A549 (cell line): ENCODE results near the gene PDGFA.

Experiments
- CTCF ChIP-seq: fragments of >200 bp; sonication (Bioruptor Twin); formaldehyde crosslinking; IDR thresholded peaks from 3 replicates; pipeline ENCODE4 v1.5.1; 2016
- EP300 ChIP-seq, 2 experiments: fragments of >200 bp; sonication (Bioruptor Twin); formaldehyde crosslinking; IDR thresholded peaks; 2 replicates in 1 of 2; 3 replicates in 1 of 2; pipeline ENCODE4 v1.6.1; 2016 to 2017
- POLR2A ChIP-seq: IDR thresholded peaks from 2 replicates; pipeline ENCODE4 v1.6.1; 2012; ENCODE audit warnings: mild to moderate bottlenecking, low read length
- RAD21 ChIP-seq, 2 experiments: fragments of >200 bp in 1 of 2; sonication (Bioruptor Twin) in 1 of 2; formaldehyde crosslinking in 1 of 2; IDR thresholded peaks in 1 of 2; conservative IDR thresholded peaks in 1 of 2; 2 replicates in 1 of 2; 3 replicates in 1 of 2; pipeline ENCODE4 v1.6.1; 2012 to 2018; ENCODE audit warnings: inconsistent platforms in 1 of 2
- REST ChIP-seq: fragments of 200-600 bp; sonication (generic); IDR thresholded peaks from 2 replicates; pipeline ENCODE4 v1.6.1; 2016; ENCODE audit warnings: antibody characterized with exemption, mild to moderate bottlenecking, moderate library complexity
- TP53 ChIP-seq: fragments of 250-450 bp; sonication (Bioruptor Pico); IDR thresholded peaks from 2 replicates; pipeline ENCODE4 v1.5.0; 2021; ENCODE audit warnings: mild to moderate bottlenecking, moderate library complexity

- no peak for TF ChIP-seq POLR2A
- TF ChIP-seq CTCF: no peak
- TF ChIP-seq TP53 (CRISPR knock-in tag): no peak
- no peak for TF ChIP-seq RAD21 (conservative IDR thresholded peaks at IDR 0.05 in 1 of 2, IDR thresholded peaks at IDR 0.05 in 1 of 2)
- TF ChIP-seq EP300 (IDR thresholded peaks at IDR 0.05): no peak
- no peak for TF ChIP-seq REST
These were observed 39.6 kb downstream of the PDGFA start for GRCh38 chr7:479948-480499.
